SK-N-MC (cell line): ENCODE results near the gene PXYLP1.

Experiments
- EZH2 ChIP-seq: fragments of 200-600 bp; sonication (generic); IDR thresholded peaks from one replicate; pipeline ENCODE4 v1.6.1; 2017; ENCODE audit warnings: antibody characterized with exemption
- POLR2AphosphoS5 ChIP-seq: IDR thresholded peaks from 2 replicates; pipeline ENCODE4 v1.6.1; 2012; ENCODE audit warnings: mild to moderate bottlenecking, low read depth, low read length, borderline replicate concordance

GRCh38 chr3:141274411-141275031, 42.9 kb downstream of the PXYLP1 start:
- TF ChIP-seq POLR2AphosphoS5 (no peak), EZH2 (no peak)
